Fibroblast of peridontal ligament (primary cell): ENCODE data around the gene PHPT1.
A peak's percentile ranks its signal among the peaks of the same experiment; 100 is the strongest.
"Not testable (repeated sequence)": the region's sequence is repeated elsewhere in the genome, so short reads cannot be mapped to it uniquely, and the experiment has no call there.

ENCODE experiments used
- DNase-seq: peaks from one replicate; pipeline ENCODE4 v3.0.0-alpha.2; 2010; ENCODE audit errors: extremely low read depth

Gene PHPT1

DNA sequence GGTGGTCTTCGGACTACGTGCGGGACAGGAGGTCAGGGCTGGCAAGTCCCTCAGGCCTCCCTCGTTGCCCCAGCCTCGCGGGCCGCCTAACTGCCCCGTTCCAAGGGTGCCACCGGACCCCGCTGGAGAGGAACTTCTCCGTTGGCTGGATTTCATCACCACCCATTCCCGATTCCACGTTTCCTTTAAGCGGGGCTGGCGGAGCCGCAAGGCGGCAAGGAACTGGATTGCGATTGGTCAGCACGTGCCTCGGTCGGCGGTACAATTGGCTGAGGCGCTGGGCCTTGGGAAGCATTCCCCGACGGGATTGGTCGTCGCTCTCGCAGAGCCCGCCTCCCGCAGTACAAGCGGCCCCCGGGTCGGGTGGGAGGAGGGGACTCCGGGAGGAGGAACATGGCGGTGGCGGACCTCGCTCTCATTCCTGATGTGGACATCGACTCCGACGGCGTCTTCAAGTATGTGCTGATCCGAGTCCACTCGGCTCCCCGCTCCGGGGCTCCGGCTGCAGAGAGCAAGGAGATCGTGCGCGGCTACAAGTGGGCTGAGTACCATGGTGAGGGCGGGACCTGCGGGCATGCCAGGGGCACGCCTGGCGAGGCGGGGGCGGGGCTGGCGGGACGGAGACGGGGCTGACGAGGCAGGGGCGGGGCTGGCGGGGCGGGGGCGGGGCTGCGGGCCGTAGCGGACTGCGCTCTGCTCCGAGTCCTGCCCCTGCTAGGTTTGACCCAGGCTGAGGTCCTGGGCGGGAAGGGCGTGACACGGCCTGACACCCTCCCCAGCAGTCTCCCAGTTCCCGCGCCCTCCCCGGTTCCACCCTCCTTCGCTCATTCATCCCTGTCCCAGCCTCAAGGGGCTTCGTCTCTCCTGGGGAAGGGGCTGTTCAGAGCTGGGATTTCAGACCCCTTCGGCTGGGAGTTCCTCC is at the start of gene PHPT1:
Gene PHPT1 (plus strand): TSS at position 372 of the 922 bp plus-strand sequence. CDS start 22 bp downstream, at position 394.
- peak; percentile 99 for DNase-seq

DNA sequence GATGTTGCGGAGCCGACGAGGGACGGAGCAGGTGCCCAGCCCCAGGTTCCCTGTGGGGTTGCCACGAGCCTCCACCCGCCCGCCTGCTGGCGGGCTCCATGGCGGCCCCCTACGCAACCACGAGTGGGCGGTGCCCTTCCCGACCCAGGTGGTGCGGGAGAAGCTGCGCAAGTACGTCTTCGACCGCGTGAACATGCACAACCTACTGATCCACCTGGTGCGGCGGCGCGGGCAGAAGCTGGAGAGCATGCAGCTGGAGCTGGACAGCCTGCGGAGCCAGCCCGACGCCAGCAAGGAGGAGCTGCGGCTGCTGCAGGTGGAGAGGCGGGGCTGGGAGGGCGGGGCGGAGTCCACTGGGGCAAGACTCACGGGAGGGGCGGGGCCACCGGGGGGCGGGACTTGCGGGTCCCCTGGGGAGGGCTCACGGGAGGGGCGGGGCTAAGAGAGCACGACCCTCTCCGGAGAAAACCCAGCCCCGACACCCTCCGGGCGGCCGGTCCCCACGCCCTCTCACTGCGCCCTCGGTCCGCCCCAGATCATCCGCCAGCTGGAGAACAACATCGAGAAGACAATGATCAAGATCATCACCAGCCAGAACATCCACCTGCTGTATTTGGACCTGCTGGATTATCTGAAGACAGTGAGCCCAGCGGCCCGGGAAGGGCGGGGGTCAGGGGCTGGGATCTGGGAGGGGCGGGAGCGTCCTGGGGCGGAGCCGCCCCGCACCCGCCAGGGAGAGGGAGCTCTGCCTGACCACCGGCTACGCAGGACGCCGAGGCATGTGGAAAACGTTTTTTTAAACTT is 49.2 kb upstream of the PHPT1 start:
- no peak for DNase-seq

DNA sequence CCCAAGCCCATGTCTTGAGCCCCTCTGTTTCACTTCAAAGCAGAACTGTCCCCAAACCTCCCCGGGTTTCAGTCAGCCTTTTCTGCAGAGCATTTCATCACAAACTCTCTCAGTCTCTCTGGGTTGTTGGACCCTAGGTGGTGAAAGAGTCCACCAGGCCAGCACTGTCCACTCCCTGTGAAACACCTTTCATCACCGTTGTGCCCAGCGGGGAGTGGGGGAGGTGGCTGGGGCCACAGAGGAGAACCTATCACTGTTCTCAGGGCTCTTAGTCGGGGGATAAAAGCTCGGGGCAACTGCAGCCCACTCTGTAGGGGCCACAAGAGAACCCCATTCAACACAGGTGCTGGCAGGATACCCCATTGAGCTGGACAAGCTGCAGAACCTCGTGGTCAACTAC is 46.9 kb upstream of the PHPT1 start:
- DNase-seq: no peak

DNA sequence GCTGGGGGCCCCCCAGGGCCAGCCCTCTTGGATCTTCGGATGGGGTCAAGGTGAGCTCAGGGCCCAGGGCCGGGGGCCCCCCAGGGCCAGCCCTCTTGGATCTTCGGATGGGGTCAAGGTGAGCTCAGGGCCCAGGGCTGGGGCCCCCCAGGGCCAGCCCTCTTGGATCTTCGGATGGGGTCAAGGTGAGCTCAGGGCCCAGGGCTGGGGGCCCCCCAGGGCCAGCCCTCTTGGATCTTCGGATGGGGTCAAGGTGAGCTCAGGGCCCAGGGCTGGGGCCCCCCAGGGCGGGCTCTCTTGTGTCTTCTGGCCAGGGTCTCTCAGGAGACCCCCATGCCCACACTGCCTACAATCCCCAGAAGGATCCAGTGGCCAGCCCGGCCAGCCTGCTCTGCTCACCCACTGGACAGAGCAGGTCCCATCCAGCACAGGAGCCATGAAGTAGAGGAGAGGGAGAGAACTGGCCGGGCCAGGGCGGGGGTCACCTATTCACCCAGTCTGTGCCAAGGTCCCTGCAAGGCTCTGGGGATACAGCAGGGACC is 46.1 kb upstream of the PHPT1 start:
- not testable (repeated sequence) for DNase-seq

DNA sequence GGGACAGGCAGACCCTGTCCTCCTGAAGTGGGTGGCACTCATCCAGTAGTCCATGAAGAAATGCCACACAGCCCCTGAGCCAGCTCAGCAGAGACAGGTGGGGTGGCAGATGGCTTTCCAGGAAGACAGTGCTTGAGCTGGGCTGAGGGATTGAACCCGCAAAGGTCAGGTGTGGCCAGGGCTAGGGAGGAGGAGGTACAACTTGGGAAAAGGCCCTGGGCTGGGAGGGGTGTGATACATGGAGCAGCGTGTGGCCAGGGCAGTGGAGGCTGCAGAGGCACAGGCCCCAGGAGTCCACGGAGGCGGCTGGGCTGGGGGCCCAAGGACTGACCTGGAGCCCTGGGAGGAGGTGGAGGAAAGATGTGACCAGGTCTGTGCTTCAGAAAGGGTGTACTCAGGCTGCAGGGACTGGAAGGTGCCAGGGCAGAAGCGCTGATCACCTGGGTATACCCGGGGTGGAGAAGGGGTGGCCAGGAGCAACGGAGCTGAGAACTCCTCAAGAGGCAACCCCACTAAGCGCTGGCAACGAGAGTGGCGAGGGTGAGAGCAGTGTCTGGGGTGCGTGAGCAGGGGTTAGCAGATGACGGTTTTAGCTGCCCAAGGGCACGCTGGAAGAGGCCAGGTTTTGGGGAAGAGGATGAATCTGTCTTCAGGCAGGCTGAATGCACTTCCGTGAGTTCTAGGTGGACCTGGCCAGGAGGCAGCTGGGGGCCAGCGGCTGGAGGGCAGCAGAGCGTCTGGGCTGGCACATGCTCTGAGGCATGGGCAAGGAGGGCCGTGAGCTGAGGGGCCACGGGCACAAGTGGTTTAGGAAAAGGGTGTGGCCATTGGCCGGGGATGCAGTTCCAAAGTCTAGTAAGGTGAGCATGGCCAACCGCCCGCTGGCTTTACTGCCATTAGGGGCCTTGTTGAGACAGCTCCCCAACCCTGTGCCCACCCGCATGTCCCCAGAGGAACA is 45.4 kb upstream of the PHPT1 start:
- no peak for DNase-seq

DNA sequence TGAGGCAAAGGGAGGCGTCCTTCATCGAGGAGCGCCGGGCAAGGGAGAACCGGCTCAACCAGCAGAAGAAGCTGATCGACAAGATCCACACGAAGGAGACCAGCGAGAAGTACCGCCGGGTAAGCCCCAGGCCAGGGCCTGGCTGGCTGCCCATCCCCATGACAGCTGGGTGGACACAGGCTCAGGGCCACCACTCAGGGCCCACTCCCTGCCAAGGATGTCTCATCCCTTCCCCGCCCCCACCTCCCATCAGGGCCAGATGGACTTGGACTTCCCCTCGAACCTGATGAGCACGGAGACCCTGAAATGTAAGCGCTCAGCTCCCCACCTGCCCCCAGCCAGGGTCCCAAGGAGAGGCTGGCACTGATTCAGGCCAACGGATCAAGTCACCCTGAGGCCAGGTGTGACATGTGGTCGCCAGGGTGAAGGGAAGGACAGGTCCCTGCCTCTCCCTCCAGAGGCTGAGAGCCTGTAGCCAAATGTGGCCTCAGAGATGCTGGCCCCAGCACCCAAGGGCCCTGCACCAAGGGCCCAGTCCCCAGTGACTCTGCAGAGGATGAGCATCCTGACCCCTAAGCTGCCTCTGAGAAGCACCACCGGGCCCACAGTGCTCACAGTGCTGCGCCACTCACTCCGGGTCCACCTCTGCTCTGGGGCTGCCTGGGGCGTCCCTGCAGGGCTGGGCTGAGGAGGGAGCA is 44.6 kb upstream of the PHPT1 start:
- no peak for DNase-seq

DNA sequence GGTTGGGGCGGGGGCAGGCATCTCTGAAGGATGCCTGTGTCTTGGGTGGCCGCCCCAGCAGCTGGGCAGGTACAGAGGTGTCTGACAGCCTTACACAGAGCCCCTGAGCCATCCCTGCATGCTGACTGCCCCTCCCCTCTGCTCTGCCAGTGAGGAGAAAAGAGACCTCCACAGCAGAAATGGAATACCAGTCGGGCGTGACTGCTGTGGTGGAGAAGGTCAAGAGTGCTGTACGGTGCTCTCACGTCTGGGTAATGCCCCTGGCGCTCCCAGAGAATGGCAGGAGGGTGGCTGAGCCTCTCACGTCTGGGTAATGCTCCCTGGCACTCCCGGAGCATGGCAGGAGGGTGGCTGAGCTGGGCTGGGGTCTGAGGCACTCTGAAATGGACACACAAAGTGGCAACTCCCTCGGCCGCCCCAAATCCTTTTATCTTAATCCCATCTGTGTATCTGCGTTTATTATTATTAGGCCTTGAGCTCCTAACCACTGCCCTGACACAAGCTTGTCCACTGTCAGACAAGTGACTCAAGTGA is 43.9 kb upstream of the PHPT1 start:
- no peak for DNase-seq

DNA sequence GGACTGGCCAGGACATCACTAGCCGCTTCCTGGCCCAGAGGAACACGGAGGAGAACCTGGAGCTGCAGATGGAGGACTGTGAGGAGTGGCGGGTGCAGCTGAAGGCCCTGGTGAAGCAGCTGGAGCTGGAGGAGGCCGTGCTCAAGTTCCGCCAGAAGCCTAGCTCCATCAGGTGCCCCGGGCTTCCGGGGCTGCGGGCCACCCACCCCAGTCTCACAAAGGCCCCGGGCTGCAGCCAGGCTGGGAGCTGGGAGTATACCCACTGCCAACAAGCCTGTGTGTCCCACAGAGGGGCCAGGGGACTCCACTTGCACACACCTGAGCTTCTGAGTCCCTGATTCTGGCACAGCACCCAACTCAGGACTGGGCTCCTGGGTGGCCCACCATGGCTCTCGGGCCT is 43.1 kb upstream of the PHPT1 start:
- no peak for DNase-seq

DNA sequence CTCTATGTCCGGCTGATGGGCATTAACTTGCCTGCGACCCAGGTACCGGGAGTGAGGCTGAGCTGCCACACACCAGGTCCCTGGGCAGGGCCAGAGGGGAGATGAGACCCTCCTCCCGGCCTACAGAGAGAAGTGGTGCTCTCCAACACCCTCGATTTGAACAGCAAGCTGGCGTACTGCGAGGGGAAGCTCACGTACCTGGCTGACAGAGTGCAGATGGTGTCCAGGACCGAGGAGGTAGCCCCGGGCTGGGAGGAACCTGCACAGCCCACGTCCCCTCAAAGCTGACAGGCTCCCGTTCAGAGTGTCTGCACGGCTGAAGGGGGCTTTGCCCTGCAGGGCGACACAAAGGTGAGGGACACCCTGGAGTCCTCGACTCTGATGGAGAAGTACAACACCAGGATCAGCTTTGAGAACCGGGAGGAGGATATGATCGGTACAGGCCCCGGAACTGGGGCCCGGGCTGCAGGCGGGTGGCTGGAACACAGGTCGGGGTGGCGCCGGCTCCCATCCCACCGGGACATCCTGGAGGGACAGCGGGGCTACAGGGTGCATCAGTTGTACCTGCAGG is 42.5 kb upstream of the PHPT1 start:
- DNase-seq: no peak

DNA sequence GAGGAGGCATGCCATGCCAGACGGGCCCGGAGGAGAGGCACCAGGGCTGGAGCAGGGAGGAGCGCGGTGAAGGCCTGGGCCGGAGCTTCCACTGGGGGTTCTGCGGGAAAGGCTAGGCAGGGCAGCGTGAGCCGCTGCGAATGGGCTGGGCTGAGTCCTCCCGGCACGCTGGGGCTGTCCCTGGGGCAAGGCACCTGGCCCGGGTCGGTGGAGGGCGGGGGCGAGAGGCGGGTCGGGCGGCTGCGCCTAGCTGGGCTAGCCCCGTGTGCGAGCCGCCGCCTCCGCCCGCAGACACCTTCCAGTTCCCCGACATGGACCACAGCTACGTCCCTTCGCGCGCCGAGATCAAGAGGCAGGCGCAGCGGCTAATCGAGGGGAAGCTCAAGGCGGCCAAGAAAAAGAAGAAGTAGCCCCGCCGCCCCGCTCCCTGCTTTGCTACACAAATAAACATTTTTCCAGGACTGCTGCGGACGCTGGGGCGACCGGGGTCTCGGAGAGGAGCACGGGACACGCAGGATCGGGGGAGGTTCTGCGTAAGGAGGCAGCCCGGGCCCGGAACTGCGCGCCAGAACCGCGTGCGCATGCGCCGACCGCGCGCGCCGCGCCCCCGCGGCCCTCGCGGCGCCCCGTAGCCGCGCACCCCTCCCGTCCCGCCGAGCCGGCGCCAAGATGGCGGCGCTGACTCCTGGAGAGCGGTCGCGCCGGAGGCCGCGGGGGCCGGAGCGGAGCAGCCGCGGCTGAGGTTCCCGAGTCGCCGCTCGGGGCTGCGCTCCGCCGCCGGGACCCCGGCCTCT is 41.7 kb upstream of the PHPT1 start, which contains the start of gene RABL6:
Gene RABL6 (plus strand): TSS at position 668 of the 794 bp plus-strand sequence. CDS start 249 bp downstream, outside the sequence.
- peak; percentile 49 for DNase-seq

DNA sequence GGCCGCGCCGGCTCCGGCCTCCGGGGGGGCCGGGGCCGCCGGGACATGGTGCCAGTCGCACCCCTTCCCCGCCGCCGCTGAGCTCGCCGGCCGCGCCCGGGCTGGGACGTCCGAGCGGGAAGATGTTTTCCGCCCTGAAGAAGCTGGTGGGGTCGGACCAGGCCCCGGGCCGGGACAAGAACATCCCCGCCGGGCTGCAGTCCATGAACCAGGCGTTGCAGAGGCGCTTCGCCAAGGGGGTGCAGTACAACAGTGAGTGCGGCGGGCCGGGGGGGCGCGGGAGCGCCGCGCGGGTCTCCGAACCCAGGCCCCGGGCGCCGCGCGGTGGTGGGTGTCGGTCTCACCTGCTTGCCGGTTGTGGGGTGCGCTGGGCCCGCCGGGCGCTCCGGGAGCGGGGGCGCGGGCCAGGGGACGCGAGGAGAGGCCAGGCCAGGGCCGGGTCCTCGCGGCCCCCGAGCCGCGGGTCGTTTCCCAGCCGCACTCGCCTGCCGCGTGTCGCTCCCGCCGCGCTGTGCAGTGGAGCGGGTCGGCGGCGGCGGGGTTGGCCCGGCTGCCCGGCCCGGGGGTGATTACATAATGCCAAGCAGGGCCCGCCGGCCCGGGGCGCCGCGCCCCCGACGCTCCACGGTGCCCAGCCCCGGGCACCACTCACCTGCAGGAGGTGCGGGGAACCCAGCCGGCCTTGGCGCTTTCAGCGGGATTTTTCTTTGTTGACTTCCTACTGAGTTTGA is 41.0 kb upstream of the PHPT1 start:
- DNase-seq: no peak

DNA sequence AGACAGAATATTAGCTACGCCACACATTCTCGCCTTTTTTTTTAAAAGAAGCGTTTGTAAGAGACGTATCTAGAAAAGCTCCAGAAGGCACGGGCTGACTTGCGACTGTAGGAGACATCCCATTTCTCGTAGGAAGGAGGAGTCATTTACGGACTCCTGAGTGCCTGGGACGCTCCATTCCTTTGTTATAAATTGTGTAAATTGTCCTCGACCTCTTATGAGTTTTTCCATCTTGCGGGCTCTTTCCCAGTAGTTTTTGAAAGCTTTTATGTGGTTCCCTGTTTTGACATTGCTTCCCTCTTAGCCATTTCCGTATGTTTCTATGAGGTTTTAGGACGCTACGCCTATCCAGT is 40.4 kb upstream of the PHPT1 start:
- DNase-seq: peak; percentile 46

DNA sequence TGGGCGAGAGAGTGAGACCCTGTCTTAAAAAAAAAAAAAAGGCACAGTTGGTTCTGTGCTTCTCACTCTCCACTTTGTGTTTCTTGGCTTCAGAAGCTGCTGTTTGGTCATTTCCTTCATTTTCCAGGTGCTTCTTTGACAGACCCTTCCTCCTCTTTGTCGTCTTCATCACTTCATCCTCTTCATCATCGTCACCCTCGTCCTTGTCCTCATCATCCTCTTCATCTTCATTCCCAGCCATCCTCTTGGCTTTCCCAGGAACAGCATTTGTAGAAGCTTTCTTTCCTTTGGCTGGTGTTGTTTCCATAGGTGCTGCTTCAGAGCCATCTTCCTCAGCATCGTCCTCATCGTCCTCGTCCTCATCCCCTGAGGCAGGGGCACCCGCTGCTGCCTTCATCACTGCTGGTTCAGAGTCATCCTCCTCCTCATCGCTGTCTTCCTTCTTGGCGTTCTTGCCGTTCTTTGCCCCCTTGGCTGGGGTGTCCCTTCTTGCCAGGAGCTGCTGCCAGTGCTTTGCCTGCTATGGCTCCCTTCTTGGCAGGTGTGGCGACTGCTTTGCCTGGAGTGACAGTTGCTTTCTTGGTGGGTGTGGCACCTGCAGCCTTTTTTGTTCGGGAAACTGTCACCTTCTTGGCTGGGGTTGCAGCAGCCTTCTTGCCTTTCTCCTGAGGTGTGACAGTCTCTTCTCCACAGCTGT is 34.3 kb upstream of the PHPT1 start:
- DNase-seq: no peak

DNA sequence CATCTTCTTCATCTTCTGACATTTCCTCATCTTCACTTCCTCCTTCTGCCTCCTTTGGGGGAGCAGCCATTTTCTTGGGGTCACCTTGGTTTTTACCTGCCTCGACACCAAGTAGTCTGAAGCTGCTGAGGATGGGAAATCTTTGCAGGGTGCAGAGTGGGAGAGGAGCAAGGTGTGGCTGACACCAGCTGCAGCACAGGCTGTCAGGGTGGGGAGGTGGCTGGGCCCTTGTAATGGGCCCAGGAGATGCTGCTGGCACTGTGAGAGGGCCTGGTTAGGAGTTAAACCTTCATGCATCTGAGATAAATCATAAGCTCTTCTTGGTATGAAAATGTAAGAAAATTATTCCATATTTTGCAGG is 33.8 kb upstream of the PHPT1 start:
- no peak for DNase-seq

DNA sequence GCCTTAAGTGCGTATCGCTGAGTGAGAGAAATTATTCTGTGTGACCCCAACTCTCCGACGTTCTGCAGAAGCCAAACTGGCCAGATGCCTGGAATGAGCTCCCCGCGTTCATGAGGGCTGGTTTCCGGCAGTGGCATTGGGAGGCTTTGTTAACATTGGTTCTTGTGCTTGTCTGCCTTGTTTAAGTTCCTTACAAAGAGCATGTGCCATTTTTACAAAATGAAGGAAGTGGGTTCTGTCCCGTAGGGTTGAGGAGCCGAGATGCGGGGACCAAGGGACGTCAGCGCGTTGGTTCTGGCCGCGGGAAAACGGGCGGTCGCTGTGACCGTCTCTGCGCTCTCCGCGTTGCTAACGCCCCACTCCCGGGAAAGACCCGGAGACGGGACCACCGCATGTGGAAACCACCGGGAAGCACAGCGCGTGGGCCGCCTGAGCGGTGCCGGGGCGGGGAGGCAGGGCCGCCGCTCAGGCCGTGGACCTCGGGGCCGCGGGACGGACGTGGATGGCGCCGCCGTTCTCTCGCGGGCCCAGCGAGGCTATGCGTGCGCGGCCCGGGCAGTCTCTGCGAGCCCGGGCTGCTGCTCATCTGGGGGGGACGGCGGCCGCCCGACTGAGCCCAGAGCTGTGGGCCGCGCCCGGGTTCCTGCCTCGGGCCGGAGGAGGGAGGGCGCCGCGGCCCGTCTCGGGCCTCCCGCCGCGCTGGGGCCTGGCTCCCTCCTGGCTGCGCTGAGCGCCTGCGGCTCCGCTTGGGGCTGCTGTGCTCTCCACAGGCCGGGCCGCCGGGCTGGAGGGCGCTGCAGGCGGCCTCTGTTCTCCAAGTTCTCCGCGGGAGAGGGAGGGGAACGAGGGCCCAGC is 28.0 kb upstream of the PHPT1 start:
- no peak for DNase-seq

DNA sequence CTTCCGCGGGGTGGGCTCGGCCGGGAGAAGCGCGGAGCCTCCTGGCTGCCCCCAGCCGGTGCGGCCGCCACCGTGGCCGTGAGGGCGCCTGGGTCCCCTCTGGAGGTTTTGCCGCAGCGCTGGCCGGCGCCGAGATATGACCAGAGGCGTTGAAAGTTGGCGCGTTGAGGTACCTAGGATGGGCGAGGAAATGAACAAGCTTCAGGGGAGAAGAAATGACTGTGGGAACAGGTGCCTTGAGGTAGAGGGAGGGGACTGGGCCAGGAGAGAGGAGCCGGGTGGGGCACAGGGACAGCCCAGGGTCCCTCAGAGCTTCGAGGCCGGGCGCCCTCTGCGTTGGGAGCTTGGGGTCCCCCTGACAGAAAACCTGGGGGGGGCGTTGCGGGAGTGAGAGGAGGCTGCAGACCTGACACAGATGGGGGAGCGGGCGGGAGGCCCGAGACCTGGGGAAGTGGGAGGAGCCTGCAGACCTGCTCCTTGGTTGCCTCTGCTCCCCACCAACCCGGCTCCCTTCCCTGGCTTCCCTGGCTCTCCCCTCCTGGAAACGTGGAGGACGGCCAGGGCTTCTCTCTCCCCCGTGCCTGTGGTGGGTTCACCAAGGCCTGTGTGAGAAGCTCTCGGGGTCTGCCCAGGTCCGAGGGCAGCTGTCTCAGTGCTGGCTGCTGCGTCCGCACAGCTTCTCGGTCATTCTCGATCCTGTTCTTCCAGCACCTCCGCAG is 27.2 kb upstream of the PHPT1 start:
- DNase-seq: no peak
